A549 (cell line): ENCODE measurements around the gene SAMD10. TPM values are rescaled to one million over a fixed set of nuclear protein-coding genes. Genes with fewer than 3 reads are reported as not detected.

Experiments used
- ATAC-seq, 2 experiments: fragments of 200-7000 bp in 1 of 2; fragments of >200 bp in 1 of 2; cut with Nextera tagmentation in 1 of 2; cut with Tn5 transposase in 1 of 2; 3 replicates each; pipeline versions ENCODE4 v1.8.0 to v1.9.1; 2018 to 2020; ENCODE audit warnings: mild to moderate bottlenecking in 1 of 2, moderate library complexity in 1 of 2
- CTCF ChIA-PET: fragments of 300-600 bp; sonication (Branson Sonifier 250); formaldehyde crosslinking; extraction: SDS; loops from one replicate; lab custom pipeline; 2021; ENCODE audit warnings: antibody characterized with exemption, inconsistent platforms; lab: Yijun Ruan, JAX
- POLR2A ChIA-PET: fragments of 350-600 bp; formaldehyde crosslinking; extraction: SDS; loops from one replicate; lab custom pipeline; 2021; ENCODE audit warnings: antibody characterized with exemption, inconsistent platforms; lab: Yijun Ruan, JAX
- DNase-seq, 2 experiments: peaks; one replicate each; pipeline versions ENCODE4 v3.0.0 to v3.0.0-alpha.2; 2011 to 2016; ENCODE audit warnings: low read depth in 1 of 2, low spot score in 1 of 2
- FAIRE-seq: peaks from 2 replicates; lab custom pipeline; 2011; peaks lifted over from hg19 to GRCh38; lab: Jason Lieb, UNC
- H3K27ac ChIP-seq, 2 experiments: fragments of >200 bp; sonication (Bioruptor Twin); formaldehyde crosslinking; 3 replicates each; pipeline ENCODE4 v1.5.1; 2016 to 2017
- H3K4me1 ChIP-seq: fragments of >200 bp; sonication (Bioruptor Twin); formaldehyde crosslinking; 3 replicates; pipeline ENCODE4 v1.6.1; 2016
- H3K4me2 ChIP-seq: fragments of >200 bp; sonication (Bioruptor Twin); formaldehyde crosslinking; 3 replicates; pipeline ENCODE4 v1.6.1; 2016
- H3K4me3 ChIP-seq: fragments of >200 bp; sonication (Bioruptor Twin); formaldehyde crosslinking; 3 replicates; pipeline ENCODE4 v1.5.1; 2016
- H3K9me3 ChIP-seq: fragments of >200 bp; sonication (Bioruptor Twin); formaldehyde crosslinking; 3 replicates; pipeline ENCODE4 v1.6.1; 2016
- ATOH8 ChIP-seq: fragments of 250-450 bp; sonication (Bioruptor Pico); IDR thresholded peaks from 2 replicates; pipeline ENCODE4 v1.5.0; 2020; ENCODE audit warnings: low read depth, mild to moderate bottlenecking, moderate library complexity
- BCL3 ChIP-seq: fragments of >200 bp; sonication (Bioruptor Twin); formaldehyde crosslinking; IDR thresholded peaks from 3 replicates; pipeline ENCODE4 v1.6.1; 2016
- BHLHE40 ChIP-seq: IDR thresholded peaks from 2 replicates; pipeline ENCODE4 v1.6.1; 2012; ENCODE audit warnings: low read depth, low read length, inconsistent platforms
- CBX8 ChIP-seq: fragments of 200-600 bp; sonication (generic); IDR thresholded peaks from 2 replicates; pipeline ENCODE4 v1.6.1; 2016
- CHD2 ChIP-seq: fragments of 150-350 bp; IDR thresholded peaks from 2 replicates; pipeline ENCODE4 v1.6.1; 2014; ENCODE audit warnings: low read length; ENCODE audit not compliant: partially characterized antibody
- E2F6 ChIP-seq: IDR thresholded peaks from 2 replicates; pipeline ENCODE4 v1.6.1; 2012; ENCODE audit warnings: low read depth, borderline replicate concordance
- EHF ChIP-seq: fragments of 250-450 bp; sonication (Bioruptor Pico); IDR thresholded peaks from 2 replicates; pipeline ENCODE4 v1.5.0; 2020; ENCODE audit warnings: mild to moderate bottlenecking
- EHMT2 ChIP-seq: fragments of 200-600 bp; sonication (generic); IDR thresholded peaks from 2 replicates; pipeline ENCODE4 v1.6.1; 2016; ENCODE audit warnings: antibody characterized with exemption, low read depth, mild to moderate bottlenecking, moderate library complexity
- FOSB ChIP-seq: fragments of 250-450 bp; sonication (Bioruptor Pico); IDR thresholded peaks from 2 replicates; pipeline ENCODE4 v1.5.0; 2020; ENCODE audit warnings: mild to moderate bottlenecking, moderate library complexity
- HDAC2 ChIP-seq: fragments of 200-600 bp; sonication (generic); IDR thresholded peaks from 2 replicates; pipeline ENCODE4 v1.6.1; 2016
- HMGXB4 ChIP-seq: fragments of 250-450 bp; sonication (Bioruptor Pico); IDR thresholded peaks from 2 replicates; pipeline ENCODE4 v1.5.0; 2021; ENCODE audit warnings: mild to moderate bottlenecking, moderate library complexity, borderline replicate concordance
- HOXA7 ChIP-seq: fragments of 250-450 bp; sonication (Bioruptor Pico); IDR thresholded peaks from 2 replicates; pipeline ENCODE4 v1.5.0; 2020; ENCODE audit warnings: mild to moderate bottlenecking, moderate library complexity
- JUNB ChIP-seq: fragments of >200 bp; sonication (Bioruptor Twin); formaldehyde crosslinking; IDR thresholded peaks from 2 replicates; pipeline ENCODE4 v1.6.1; 2016
- KDM5A ChIP-seq: fragments of 200-600 bp; sonication (generic); IDR thresholded peaks from 2 replicates; pipeline ENCODE4 v1.6.1; 2016; ENCODE audit warnings: antibody characterized with exemption, mild to moderate bottlenecking
- MAZ ChIP-seq: fragments of 150-350 bp; IDR thresholded peaks from 2 replicates; pipeline ENCODE4 v1.6.1; 2014; ENCODE audit warnings: antibody characterized with exemption, low read depth, low read length, borderline replicate concordance
- NFE2L2 ChIP-seq: fragments of 150-350 bp; conservative IDR thresholded peaks from 2 replicates; pipeline ENCODE4 v1.6.1; 2014; ENCODE audit warnings: low read length
- NPAS2 ChIP-seq: fragments of 250-450 bp; sonication (Bioruptor Pico); IDR thresholded peaks from 2 replicates; pipeline ENCODE4 v1.8.0; 2022; ENCODE audit warnings: mild to moderate bottlenecking, moderate library complexity, borderline replicate concordance
- USF2 ChIP-seq: fragments of 450-650 bp; IDR thresholded peaks from 2 replicates; pipeline ENCODE4 v1.6.1; 2014; ENCODE audit warnings: antibody characterized with exemption
- ZC3H11A ChIP-seq: fragments of 450-650 bp; IDR thresholded peaks from 2 replicates; pipeline ENCODE4 v1.6.1; 2014; ENCODE audit warnings: antibody characterized with exemption, mild to moderate bottlenecking
- WGBS: methylation state at CpG from one replicate; pipeline ENCODE4 v1.1.6; 2017; ENCODE audit errors: missing lambda C conversion rate; 5-methylcytosine and 5-hydroxymethylcytosine counted together
- polyA plus RNA-seq, 4 experiments: library from polyadenylated mRNA; depleted of rRNA in 3 of 4; stranded (reverse); fragments of >200 nt; fragmentation: RNase III in 1 of 4; extraction: RNeasy Plus Mini Kit Qiagen cat#74134 plus additional on column Dnase treatment in 1 of 4; gene quantifications; 2 replicates in 3 of 4; 3 replicates in 1 of 4; pipeline ENCODE4 v1.2.3, GENCODE V29; 2011 to 2017

The SAMD10 gene
- polyA plus RNA-seq, 2 of the 4 experiments (the other 2 are of a cell fraction), result not detected

- no peak for DNase-seq
- Histone ChIP-seq H3K27ac (no peak overlapping the region), H3K9me3 (no peaks in the 10 kb centered on the region), H3K4me2 (no peak overlapping the region), H3K4me3 (no peak overlapping the region)
- 94% methylated on average over 12 of the region's 17 CpGs for WGBS
- no peak for FAIRE-seq
- TF ChIP-seq MAZ, result no peak
- no peak for TF ChIP-seq BCL3
- TF ChIP-seq USF2, result no peak
- TF ChIP-seq, all 56 proteins: peak for 0
- ATAC-seq, result no peak
- CTCF ChIA-PET, result interaction anchor here (1.2 to 1.9 kb wide), 3 partner anchors 21 to 395 kb away, joined by 3 to 4 read pairs (median 4); partner anchors contain the start of gene TPD52L2
- H3K4me1 ChIP-seq, result no peaks in the 10 kb centered on the region
- POLR2A ChIA-PET, result no interaction called here
Observed at GRCh38 chr20:63932606-63933160, 46.8 kb downstream of the SAMD10 start.

- Histone ChIP-seq H3K4me3 (no peak overlapping the region), H3K27ac (no peak overlapping the region), H3K4me2 (no peak overlapping the region)
- no peak for FAIRE-seq
- CTCF ChIA-PET, result interaction anchor here (1.0 kb wide), 1 partner anchor 41 kb away, joined by 3 read pairs; no protein-coding TSS in a partner anchor
- POLR2A ChIA-PET, result no interaction called here
- TF ChIP-seq HMGXB4 (CRISPR knock-in tag), result no peak
- no peak for TF ChIP-seq ATOH8
- TF ChIP-seq CHD2, result no peak
- TF ChIP-seq E2F6, result no peak
- no peak for TF ChIP-seq HDAC2
- no peak for TF ChIP-seq BHLHE40
- no peak for TF ChIP-seq CBX8
- no peak for TF ChIP-seq BCL3
- TF ChIP-seq EHMT2, result no peak
- no peak for TF ChIP-seq NPAS2 (CRISPR knock-in tag)
- no peak for TF ChIP-seq FOSB
- TF ChIP-seq NFE2L2, result no peak
- TF ChIP-seq KDM5A, result no peak
- no peak for TF ChIP-seq HOXA7 (CRISPR knock-in tag)
- TF ChIP-seq ZC3H11A, result no peak
- TF ChIP-seq EHF (CRISPR knock-in tag), result no peak
- TF ChIP-seq JUNB, result no peak
- TF ChIP-seq, all 56 proteins: peak for 0
- ATAC-seq (no peak), DNase-seq (no peak)
- 97% methylated on average over 19 of the region's 19 CpGs for WGBS
- no peaks in the 10 kb centered on the region for H3K9me3 ChIP-seq
- H3K4me1 ChIP-seq, result no peaks in the 10 kb centered on the region
Observed at GRCh38 chr20:63931735-63932134, 47.7 kb downstream of the SAMD10 start.
